ENCODE data around the gene SNRPA1.

DNA sequence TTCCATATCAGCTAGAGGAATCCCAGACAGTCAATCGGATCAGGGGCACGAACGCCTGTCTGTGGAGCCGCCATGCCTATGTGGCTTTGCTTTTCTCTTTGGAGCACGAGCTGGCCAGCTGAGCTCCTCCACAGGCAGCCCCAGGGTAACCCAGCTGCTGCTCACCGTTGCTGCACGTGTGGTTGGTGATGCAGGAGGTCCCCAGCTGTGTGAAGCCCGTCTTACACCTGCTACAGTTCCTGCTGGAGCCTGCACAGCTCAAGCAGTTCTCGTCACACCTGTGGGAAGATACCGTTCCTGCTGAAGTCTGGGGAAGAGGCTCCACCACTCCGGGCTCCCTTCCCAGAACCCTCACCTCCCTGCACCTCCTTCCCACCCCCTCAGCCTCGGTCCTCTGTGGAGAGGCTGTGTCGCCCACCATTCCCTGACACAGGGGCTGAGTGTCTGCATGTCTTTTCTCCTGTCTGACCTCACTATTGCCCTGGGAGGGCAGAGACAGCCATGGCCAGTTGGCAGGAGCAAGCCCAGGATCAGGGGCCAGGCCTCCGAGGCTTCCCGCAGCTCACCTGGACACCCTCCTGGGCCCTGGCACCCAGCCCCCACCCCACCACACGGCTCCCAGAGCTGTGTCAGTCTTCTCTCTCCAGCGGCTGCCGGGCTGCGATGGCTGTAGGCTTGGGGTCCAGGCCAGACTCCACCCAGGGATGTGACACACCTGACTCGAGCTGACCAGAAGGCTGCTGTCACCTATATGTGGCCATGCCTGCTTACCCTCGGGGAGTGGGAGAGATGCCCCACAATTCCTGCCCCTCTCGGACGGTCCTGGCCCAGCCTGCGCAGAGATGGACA is 12.2 kb upstream of the SNRPA1 start:
- TF ChIP-seq POLR2A (IDR thresholded peaks at IDR 0.05) (no peak), POLR2AphosphoS5 (IDR thresholded peaks at IDR 0.05) (no peak), EP300 (IDR thresholded peaks at IDR 0.05) (no peak)
- TF ChIP-seq, protein P1, sequence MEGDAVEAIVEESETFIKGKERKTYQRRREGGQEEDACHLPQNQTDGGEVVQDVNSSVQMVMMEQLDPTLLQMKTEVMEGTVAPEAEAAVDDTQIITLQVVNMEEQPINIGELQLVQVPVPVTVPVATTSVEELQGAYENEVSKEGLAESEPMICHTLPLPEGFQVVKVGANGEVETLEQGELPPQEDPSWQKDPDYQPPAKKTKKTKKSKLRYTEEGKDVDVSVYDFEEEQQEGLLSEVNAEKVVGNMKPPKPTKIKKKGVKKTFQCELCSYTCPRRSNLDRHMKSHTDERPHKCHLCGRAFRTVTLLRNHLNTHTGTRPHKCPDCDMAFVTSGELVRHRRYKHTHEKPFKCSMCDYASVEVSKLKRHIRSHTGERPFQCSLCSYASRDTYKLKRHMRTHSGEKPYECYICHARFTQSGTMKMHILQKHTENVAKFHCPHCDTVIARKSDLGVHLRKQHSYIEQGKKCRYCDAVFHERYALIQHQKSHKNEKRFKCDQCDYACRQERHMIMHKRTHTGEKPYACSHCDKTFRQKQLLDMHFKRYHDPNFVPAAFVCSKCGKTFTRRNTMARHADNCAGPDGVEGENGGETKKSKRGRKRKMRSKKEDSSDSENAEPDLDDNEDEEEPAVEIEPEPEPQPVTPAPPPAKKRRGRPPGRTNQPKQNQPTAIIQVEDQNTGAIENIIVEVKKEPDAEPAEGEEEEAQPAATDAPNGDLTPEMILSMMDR (IDR thresholded peaks at IDR 0.05): no peak

All from sigmoid colon (tissue), 4 donors.